ENCODE results near the gene ELK1. TPM values are rescaled to one million over a fixed set of nuclear protein-coding genes. Genes with fewer than 3 reads are reported as not detected.
"Not testable (repeated sequence)": the region's sequence is repeated elsewhere in the genome, so short reads cannot be mapped to it uniquely, and the experiment has no call there.

ELK1 gene
- total RNA-seq, 4 donors from 2014 or later: 35.0 to 65.6 (median 58.8) TPM

DNA sequence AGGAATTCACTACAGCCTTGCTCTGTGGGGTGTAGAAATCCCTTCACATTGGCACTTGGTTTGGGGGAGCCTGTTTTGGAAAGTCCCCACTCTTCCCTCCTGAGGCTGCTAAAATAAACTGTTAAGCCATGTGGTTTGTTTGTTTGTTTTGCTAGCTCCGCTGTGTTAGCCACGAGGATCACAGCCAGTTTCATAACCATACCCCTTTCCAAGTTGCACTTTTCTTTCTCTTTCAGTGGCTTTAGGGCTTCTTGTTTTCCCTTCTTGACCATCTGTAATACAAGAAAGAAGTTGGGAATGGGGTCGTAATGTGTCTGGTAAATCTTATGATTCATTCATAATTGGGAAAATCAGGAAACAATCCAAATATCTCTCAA lies 33.5 kb upstream of the ELK1 start:
- H3K4me3 ChIP-seq: no peak overlapping the region
- TF ChIP-seq POLR2A (IDR thresholded peaks at IDR 0.05): no peak
- no peak for TF ChIP-seq CTCF (IDR thresholded peaks at IDR 0.05 in 4 of 5, conservative IDR thresholded peaks at IDR 0.05 in 1 of 5)

DNA sequence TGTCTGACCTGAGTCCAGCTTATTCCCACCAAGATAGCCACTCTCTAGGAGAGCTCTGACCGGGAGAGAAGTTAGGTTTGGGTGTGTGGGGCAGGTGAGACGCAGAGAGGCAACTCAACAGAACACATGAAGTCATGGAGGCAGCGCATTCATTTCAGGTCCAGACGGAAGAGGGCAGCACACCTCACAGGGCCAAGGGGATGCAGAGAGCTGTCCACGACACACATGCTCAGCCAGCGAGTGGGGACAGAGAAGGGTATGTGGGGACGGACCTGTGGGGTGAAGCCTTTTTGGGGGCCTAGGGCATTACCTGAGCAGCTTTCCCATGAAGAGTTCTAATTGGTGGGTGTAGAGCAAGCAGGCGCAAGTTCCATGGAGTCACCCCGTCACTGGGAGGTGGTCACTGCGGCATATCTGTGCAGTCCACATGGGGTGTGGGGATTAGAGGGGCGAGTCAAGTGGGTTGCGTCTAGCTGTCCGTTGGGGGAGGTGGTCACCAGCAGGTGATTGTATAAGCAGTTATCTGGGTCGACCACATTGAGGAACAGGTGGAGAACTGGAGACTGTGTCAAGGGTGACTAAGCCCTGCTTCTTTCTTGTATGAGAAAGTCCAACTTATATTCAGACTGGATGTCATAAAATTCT lies 32.9 kb upstream of the ELK1 start:
- H3K4me3 ChIP-seq: no peak overlapping the region
- in situ Hi-C loops (cut with MboI; ENCODE audit: low sequenced_read_pairs in 4 of 4) (no loop called here), intact Hi-C loops (cut with DNase I; ENCODE audit: low total_unique reads) (no loop called here)
- H3K4me1 ChIP-seq: no peaks in the 10 kb centered on the region
- no peak overlapping the region for H3K27ac ChIP-seq
- TF ChIP-seq CTCF (IDR thresholded peaks at IDR 0.05 in 4 of 5, conservative IDR thresholded peaks at IDR 0.05 in 1 of 5): no peak
- no peak for TF ChIP-seq POLR2A (IDR thresholded peaks at IDR 0.05)
- ATAC-seq (no peak), DNase-seq (no peak)
- no peaks in the 10 kb centered on the region for H3K9me3 ChIP-seq
- H3K36me3 ChIP-seq: no peaks in the 10 kb centered on the region
- no peaks in the 10 kb centered on the region for H3K27me3 ChIP-seq

More for the DNA sequence above, 33.5 kb upstream of the ELK1 start:
- in situ Hi-C loops (cut with MboI; ENCODE audit: low sequenced_read_pairs in 4 of 4) (no loop called here), intact Hi-C loops (cut with DNase I; ENCODE audit: low total_unique reads) (no loop called here)
- Histone ChIP-seq H3K27me3 (no peaks in the 10 kb centered on the region), H3K9me3 (no peaks in the 10 kb centered on the region), H3K4me1 (no peaks in the 10 kb centered on the region), H3K36me3 (no peaks in the 10 kb centered on the region), H3K27ac (no peak overlapping the region)
- DNase-seq (no peak), ATAC-seq (no peak)

GRCh38 chrX:47675959-47676859 lies 25.8 kb upstream of the ELK1 start:
- intact Hi-C loops (cut with DNase I; ENCODE audit: low total_unique reads); H3K9me3 ChIP-seq; DNase-seq; H3K4me3 ChIP-seq; in situ Hi-C loops (cut with MboI; ENCODE audit: low sequenced_read_pairs in 4 of 4); H3K36me3 ChIP-seq; H3K27me3 ChIP-seq; H3K27ac ChIP-seq; ATAC-seq; H3K4me1 ChIP-seq: not testable (repeated sequence)

GRCh38 chrX:47674776-47675175 lies 24.4 kb upstream of the ELK1 start:
- in situ Hi-C loops (cut with MboI; ENCODE audit: low sequenced_read_pairs in 4 of 4) (loop anchor here in 1 of 4 donors (25.0 kb wide), 1 partner anchor 163 kb away; the partner anchor contains the start of gene ZNF81), intact Hi-C loops (cut with DNase I; ENCODE audit: low total_unique reads) (no loop called here)
- H3K27ac ChIP-seq: no peak overlapping the region
- no peaks in the 10 kb centered on the region for H3K36me3 ChIP-seq
- DNase-seq (no peak), ATAC-seq (no peak)
- no peaks in the 10 kb centered on the region for H3K27me3 ChIP-seq
- no peaks in the 10 kb centered on the region for H3K9me3 ChIP-seq
- no peak for TF ChIP-seq CTCF (IDR thresholded peaks at IDR 0.05 in 4 of 5, conservative IDR thresholded peaks at IDR 0.05 in 1 of 5)
- TF ChIP-seq POLR2A (IDR thresholded peaks at IDR 0.05): no peak
- no peak overlapping the region for H3K4me3 ChIP-seq
- H3K4me1 ChIP-seq: no peaks in the 10 kb centered on the region

DNA sequence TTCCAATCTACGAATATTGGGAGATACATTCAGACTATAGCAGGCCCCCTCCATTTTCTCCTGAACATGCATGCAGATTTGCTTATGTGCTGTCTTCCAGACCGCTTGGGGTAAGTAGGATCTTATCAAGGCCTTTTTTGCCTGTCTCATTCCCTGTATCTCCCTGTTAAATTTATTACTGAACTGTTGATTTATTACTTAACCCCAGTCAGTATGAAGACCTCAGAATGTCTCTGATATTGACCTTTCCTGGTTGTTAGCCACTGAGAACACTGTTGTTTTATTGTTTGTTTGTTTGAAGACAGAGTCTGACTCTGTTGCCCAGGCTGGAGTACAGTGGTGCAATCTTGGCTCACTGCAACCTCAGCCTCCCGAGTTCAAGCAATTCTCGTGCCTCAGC lies 15.4 kb upstream of the ELK1 start:
- DNase-seq; ATAC-seq; H3K9me3 ChIP-seq; H3K36me3 ChIP-seq; intact Hi-C loops (cut with DNase I; ENCODE audit: low total_unique reads); H3K27ac ChIP-seq; H3K4me3 ChIP-seq; H3K27me3 ChIP-seq; H3K4me1 ChIP-seq: not testable (repeated sequence)
- in situ Hi-C loops (cut with MboI; ENCODE audit: low sequenced_read_pairs in 4 of 4): loop anchor here in 1 of 4 donors (25.0 kb wide), 1 partner anchor 172 kb away; the partner anchor contains the start of gene ZNF81

All from gastrocnemius medialis (tissue), 4 donors.